Panc1 (cell line): ENCODE results near the gene BTLA. TPM values are rescaled to one million over a fixed set of nuclear protein-coding genes. Genes with fewer than 3 reads are reported as not detected.

Experiments used
- ATAC-seq: fragments of 200-7000 bp; cut with Tn5 transposase; 2 replicates; pipeline ENCODE4 v1.9.1; 2020; ENCODE audit warnings: mild to moderate bottlenecking, moderate library complexity
- BruUV-seq: library from RNA; stranded (reverse); fragments of 400-500 nt; replicated peaks from 2 replicates; lab custom pipeline; 2021; lab: Mats Ljungman, UMichigan
- CTCF ChIA-PET: fragments of 300-600 bp; sonication (Branson Sonifier 250); formaldehyde crosslinking; loops from one replicate; lab custom pipeline; 2022; ENCODE audit warnings: antibody characterized with exemption; lab: Charles Lee
- POLR2A ChIA-PET: fragments of 300-600 bp; sonication (Branson Sonifier 250); formaldehyde crosslinking; loops from one replicate; lab custom pipeline; 2022; ENCODE audit warnings: antibody characterized with exemption; lab: Charles Lee
- DNase-seq: peaks from one replicate; pipeline ENCODE4 v3.0.0-alpha.2; 2010; ENCODE audit warnings: low read depth, low spot score
- H3K27ac ChIP-seq: 2 replicates; pipeline ENCODE4 v1.5.1; 2011; ENCODE audit warnings: mild to moderate bottlenecking, low read length, inconsistent platforms
- H3K27me3 ChIP-seq: fragments of 200-500 bp; sonication (Bioruptor generic); 2 replicates; pipeline ENCODE4 v1.6.0; 2014; ENCODE audit warnings: low read length, inconsistent platforms; ENCODE audit not compliant: control insufficient read depth, insufficient read depth
- H3K36me3 ChIP-seq: fragments of 200-500 bp; sonication (Bioruptor generic); 2 replicates; pipeline ENCODE4 v1.5.1; 2014; ENCODE audit warnings: inconsistent platforms, mild to moderate bottlenecking, low read length, moderate library complexity; ENCODE audit not compliant: control insufficient read depth, insufficient read depth
- H3K4me1 ChIP-seq: 2 replicates; pipeline ENCODE4 v1.5.1; 2011; ENCODE audit warnings: inconsistent platforms, mild to moderate bottlenecking, low read length, moderate library complexity; ENCODE audit not compliant: control insufficient read depth, insufficient read depth
- H3K4me3 ChIP-seq, 2 experiments: 2 replicates each; pipeline ENCODE4 v1.5.1; 2011 to 2012; ENCODE audit warnings: low read depth in 2 of 2, low read length in 2 of 2, mild to moderate bottlenecking in 2 of 2, inconsistent platforms in 1 of 2, moderate library complexity in 1 of 2
- H3K9me3 ChIP-seq: fragments of 200-500 bp; sonication (Bioruptor generic); 2 replicates; pipeline ENCODE4 v1.5.1; 2014; ENCODE audit warnings: low read depth, mild to moderate bottlenecking, inconsistent platforms, low read length, moderate library complexity; ENCODE audit not compliant: control insufficient read depth, insufficient read depth
- POLR2AphosphoS5 ChIP-seq: IDR thresholded peaks from 2 replicates; pipeline ENCODE4 v1.6.1; 2012; ENCODE audit warnings: mild to moderate bottlenecking, low read depth, low read length, moderate library complexity
- SIN3A ChIP-seq: IDR thresholded peaks from 2 replicates; pipeline ENCODE4 v1.6.1; 2012; ENCODE audit warnings: low read depth, mild to moderate bottlenecking, low read length, moderate library complexity, borderline replicate concordance; ENCODE audit not compliant: insufficient read depth
- TCF7L2 ChIP-seq: IDR thresholded peaks from 2 replicates; pipeline ENCODE4 v1.6.1; 2011; ENCODE audit warnings: mild to moderate bottlenecking, low read depth, low read length, inconsistent platforms
- in situ Hi-C: cut with HindIII; loops from 2 replicates; pipeline ENCODE4 v1.10.0; 2016; ENCODE audit warnings: low sequenced_read_pairs, low pct_unique_long_range_greater_than_20kb
- intact Hi-C: fragments of 100-400 bp; cut with micrococcal nuclease; formaldehyde crosslinking; loops from one replicate; pipeline ENCODE4 v1.10.0; 2022; ENCODE audit not compliant: unreplicated experiment
- total RNA-seq: library from RNA; stranded (reverse); gene quantifications from one replicate; pipeline ENCODE4 v1.2.1, GENCODE V29; 2021; ENCODE audit not compliant: unreplicated experiment
- TF ChIP-seq, protein P1 (sequence below): fragments of 450-650 bp; IDR thresholded peaks from 2 replicates; pipeline ENCODE4 v1.5.1; 2017; ENCODE audit warnings: mild to moderate bottlenecking
- TF ChIP-seq, protein P2 (sequence below), 2 experiments: IDR thresholded peaks; 2 replicates each; pipeline ENCODE4 v1.6.1; 2011 to 2012; ENCODE audit warnings: low read depth in 2 of 2, control low read depth in 1 of 2, low read length in 1 of 2, mild to moderate bottlenecking in 1 of 2, moderate library complexity in 1 of 2; ENCODE audit not compliant: insufficient read depth in 1 of 2

Gene BTLA
- total RNA-seq, 1 experiment from 2014 or later, result not detected

DNA sequence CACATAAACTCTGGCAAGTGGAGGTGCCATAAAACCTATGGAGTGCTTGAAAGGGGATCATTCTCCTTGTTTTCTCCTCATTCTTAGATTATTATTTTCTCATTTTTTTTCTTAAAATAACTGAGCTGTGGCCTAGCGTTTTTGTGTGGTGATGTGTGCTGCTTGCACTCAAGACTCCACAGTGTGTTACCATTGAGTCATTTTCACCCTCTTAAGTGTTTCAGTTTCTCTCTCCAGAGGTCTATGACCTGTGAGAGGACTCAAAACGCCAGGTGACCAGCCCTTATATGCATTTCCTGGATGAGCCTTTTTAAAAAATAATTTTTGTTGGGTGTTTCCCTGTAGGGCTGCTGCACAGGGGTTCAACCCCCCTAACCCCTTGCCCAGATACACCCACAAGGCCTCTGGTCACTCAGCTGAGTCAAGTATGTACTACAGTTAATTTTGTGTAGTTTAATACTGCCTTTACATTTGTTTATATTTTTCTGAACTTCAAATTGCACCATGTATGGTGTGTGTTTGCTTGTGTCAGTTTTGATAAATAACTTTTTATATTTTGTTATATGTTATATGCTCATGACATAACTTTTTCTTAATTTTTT, 15.4 kb upstream of the BTLA start:
- intact Hi-C loops, result loop anchor here (10.0 kb wide), 1 partner anchor 630 kb away; no protein-coding TSS in a partner anchor
- no peaks in the 10 kb centered on the region for H3K27me3 ChIP-seq
- no peak overlapping the region for H3K4me3 ChIP-seq
- ChIA-PET POLR2A (no interaction called here), CTCF (no interaction called here)
- H3K9me3 ChIP-seq, result peaks cover 3% of the 10 kb centered on the region; the same call in 1 of the 2 replicates
- no peaks in the 10 kb centered on the region for H3K36me3 ChIP-seq
- ATAC-seq (no peak), DNase-seq (no peak)
- H3K4me1 ChIP-seq, result no peaks in the 10 kb centered on the region
- no peak for TF ChIP-seq POLR2AphosphoS5
- TF ChIP-seq TCF7L2, result no peak
- TF ChIP-seq, protein P1, sequence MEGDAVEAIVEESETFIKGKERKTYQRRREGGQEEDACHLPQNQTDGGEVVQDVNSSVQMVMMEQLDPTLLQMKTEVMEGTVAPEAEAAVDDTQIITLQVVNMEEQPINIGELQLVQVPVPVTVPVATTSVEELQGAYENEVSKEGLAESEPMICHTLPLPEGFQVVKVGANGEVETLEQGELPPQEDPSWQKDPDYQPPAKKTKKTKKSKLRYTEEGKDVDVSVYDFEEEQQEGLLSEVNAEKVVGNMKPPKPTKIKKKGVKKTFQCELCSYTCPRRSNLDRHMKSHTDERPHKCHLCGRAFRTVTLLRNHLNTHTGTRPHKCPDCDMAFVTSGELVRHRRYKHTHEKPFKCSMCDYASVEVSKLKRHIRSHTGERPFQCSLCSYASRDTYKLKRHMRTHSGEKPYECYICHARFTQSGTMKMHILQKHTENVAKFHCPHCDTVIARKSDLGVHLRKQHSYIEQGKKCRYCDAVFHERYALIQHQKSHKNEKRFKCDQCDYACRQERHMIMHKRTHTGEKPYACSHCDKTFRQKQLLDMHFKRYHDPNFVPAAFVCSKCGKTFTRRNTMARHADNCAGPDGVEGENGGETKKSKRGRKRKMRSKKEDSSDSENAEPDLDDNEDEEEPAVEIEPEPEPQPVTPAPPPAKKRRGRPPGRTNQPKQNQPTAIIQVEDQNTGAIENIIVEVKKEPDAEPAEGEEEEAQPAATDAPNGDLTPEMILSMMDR, result no peak
- no peak for TF ChIP-seq SIN3A
- TF ChIP-seq, protein P2, sequence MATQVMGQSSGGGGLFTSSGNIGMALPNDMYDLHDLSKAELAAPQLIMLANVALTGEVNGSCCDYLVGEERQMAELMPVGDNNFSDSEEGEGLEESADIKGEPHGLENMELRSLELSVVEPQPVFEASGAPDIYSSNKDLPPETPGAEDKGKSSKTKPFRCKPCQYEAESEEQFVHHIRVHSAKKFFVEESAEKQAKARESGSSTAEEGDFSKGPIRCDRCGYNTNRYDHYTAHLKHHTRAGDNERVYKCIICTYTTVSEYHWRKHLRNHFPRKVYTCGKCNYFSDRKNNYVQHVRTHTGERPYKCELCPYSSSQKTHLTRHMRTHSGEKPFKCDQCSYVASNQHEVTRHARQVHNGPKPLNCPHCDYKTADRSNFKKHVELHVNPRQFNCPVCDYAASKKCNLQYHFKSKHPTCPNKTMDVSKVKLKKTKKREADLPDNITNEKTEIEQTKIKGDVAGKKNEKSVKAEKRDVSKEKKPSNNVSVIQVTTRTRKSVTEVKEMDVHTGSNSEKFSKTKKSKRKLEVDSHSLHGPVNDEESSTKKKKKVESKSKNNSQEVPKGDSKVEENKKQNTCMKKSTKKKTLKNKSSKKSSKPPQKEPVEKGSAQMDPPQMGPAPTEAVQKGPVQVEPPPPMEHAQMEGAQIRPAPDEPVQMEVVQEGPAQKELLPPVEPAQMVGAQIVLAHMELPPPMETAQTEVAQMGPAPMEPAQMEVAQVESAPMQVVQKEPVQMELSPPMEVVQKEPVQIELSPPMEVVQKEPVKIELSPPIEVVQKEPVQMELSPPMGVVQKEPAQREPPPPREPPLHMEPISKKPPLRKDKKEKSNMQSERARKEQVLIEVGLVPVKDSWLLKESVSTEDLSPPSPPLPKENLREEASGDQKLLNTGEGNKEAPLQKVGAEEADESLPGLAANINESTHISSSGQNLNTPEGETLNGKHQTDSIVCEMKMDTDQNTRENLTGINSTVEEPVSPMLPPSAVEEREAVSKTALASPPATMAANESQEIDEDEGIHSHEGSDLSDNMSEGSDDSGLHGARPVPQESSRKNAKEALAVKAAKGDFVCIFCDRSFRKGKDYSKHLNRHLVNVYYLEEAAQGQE (IDR thresholded peaks at IDR 0.05; ENCODE audit: insufficient read depth in 1 of 2, low read depth in 2 of 2, low read length in 1 of 2), result no peak
- BruUV-seq, result no TSS peak
- in situ Hi-C loops, result no loop called here
- H3K27ac ChIP-seq, result no peak overlapping the region

DNA sequence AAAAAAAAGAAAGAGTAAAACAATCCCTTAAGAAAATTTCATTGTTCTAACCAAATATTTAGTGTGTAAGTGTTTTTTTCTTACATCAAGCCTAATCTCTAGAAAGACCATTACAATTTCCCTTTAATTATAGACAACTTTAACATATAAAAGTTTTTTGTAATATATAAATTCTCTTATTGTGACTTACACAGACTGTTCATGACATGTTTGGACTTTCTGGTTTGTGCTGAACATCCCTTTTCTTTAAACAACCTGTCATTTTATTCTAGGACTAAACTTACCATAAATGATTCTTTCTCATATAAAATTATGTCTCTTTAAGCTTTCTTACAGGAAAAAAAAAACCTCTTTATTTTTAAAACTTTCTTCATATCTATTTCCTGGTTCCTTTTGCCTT, 13.0 kb upstream of the BTLA start:
- H3K4me1 ChIP-seq, result no peaks in the 10 kb centered on the region
- no peaks in the 10 kb centered on the region for H3K27me3 ChIP-seq
- intact Hi-C loops, result loop anchor here (10.0 kb wide), 1 partner anchor 628 kb away; no protein-coding TSS in a partner anchor
- POLR2A ChIA-PET, result no interaction called here
- H3K27ac ChIP-seq, result no peak overlapping the region
- no peak overlapping the region for H3K4me3 ChIP-seq
- no peak for ATAC-seq
- CTCF ChIA-PET, result interaction anchor here (0.6 kb wide), 1 partner anchor 354 kb away, joined by 3 read pairs; no protein-coding TSS in a partner anchor
- no peak for TF ChIP-seq SIN3A
- TF ChIP-seq, protein P2 (IDR thresholded peaks at IDR 0.05; ENCODE audit: insufficient read depth in 1 of 2, low read depth in 2 of 2, low read length in 1 of 2), result no peak
- TF ChIP-seq POLR2AphosphoS5, result no peak
- TF ChIP-seq TCF7L2, result no peak
- TF ChIP-seq, protein P1, result no peak
- BruUV-seq, result no TSS peak
- peaks cover 3% of the 10 kb centered on the region; the same call in 1 of the 2 replicates for H3K9me3 ChIP-seq
- no peaks in the 10 kb centered on the region for H3K36me3 ChIP-seq
- DNase-seq, result no peak
- in situ Hi-C loops, result no loop called here
